ENCODE results near the gene TNIK. TPM values are rescaled to one million over a fixed set of nuclear protein-coding genes. Genes with fewer than 3 reads are reported as not detected.

Gene TNIK
- total and polyA plus RNA-seq, 2 of the 13 experiments (the other 11 are each of a cell fraction or from before 2014, with no cell fraction given), result 0.15 to 0.22 TPM

DNA sequence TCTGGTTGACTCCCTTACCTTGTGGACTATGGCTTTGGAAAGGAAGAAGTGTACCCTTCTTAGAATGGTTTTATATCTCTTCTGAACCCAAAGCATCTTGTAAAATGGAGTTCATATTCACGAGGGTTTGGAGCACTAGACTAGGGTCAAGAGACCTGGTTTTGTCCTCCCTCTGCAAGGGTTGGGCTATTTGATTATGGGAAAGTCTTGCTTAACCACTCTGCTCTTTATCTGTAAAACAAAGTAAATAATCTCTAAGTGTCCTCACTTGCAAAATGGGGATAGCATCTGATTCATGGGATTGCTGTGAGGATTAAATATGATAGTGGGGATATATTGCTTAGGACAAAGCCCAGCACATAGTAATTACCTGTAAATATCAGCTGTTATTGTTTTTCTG is 415.8 kb downstream of the TNIK start (continued):
- TF ChIP-seq, protein P1, sequence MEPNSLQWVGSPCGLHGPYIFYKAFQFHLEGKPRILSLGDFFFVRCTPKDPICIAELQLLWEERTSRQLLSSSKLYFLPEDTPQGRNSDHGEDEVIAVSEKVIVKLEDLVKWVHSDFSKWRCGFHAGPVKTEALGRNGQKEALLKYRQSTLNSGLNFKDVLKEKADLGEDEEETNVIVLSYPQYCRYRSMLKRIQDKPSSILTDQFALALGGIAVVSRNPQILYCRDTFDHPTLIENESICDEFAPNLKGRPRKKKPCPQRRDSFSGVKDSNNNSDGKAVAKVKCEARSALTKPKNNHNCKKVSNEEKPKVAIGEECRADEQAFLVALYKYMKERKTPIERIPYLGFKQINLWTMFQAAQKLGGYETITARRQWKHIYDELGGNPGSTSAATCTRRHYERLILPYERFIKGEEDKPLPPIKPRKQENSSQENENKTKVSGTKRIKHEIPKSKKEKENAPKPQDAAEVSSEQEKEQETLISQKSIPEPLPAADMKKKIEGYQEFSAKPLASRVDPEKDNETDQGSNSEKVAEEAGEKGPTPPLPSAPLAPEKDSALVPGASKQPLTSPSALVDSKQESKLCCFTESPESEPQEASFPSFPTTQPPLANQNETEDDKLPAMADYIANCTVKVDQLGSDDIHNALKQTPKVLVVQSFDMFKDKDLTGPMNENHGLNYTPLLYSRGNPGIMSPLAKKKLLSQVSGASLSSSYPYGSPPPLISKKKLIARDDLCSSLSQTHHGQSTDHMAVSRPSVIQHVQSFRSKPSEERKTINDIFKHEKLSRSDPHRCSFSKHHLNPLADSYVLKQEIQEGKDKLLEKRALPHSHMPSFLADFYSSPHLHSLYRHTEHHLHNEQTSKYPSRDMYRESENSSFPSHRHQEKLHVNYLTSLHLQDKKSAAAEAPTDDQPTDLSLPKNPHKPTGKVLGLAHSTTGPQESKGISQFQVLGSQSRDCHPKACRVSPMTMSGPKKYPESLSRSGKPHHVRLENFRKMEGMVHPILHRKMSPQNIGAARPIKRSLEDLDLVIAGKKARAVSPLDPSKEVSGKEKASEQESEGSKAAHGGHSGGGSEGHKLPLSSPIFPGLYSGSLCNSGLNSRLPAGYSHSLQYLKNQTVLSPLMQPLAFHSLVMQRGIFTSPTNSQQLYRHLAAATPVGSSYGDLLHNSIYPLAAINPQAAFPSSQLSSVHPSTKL (CRISPR knock-in tag; IDR thresholded peaks at IDR 0.05), result peak; percentile 52; the same call in 1 of the 2 replicates
- TF ChIP-seq, protein P2, sequence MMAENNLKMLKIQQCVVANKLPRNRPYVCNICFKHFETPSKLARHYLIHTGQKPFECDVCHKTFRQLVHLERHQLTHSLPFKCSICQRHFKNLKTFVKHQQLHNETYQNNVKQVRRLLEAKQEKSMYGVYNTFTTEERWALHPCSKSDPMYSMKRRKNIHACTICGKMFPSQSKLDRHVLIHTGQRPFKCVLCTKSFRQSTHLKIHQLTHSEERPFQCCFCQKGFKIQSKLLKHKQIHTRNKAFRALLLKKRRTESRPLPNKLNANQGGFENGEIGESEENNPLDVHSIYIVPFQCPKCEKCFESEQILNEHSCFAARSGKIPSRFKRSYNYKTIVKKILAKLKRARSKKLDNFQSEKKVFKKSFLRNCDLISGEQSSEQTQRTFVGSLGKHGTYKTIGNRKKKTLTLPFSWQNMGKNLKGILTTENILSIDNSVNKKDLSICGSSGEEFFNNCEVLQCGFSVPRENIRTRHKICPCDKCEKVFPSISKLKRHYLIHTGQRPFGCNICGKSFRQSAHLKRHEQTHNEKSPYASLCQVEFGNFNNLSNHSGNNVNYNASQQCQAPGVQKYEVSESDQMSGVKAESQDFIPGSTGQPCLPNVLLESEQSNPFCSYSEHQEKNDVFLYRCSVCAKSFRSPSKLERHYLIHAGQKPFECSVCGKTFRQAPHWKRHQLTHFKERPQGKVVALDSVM (CRISPR knock-in tag; IDR thresholded peaks at IDR 0.05), result no peak
- TF ChIP-seq EP300 (IDR thresholded peaks at IDR 0.05; ENCODE audit: low read depth in 2 of 2, low read length in 2 of 2), result peak in 1 of 2 experiments; percentile 67; a peak in 2 of 4 replicates
- TF ChIP-seq EP300 (CRISPR knock-in tag; IDR thresholded peaks at IDR 0.05; ENCODE audit: borderline replicate concordance), result no peak; the same call in 1 of the 2 replicates
- TF ChIP-seq TCF7 (IDR thresholded peaks at IDR 0.05; ENCODE audit: low read depth), result peak; percentile 43; the same call in 1 of the 2 replicates
- no peak for TF ChIP-seq NRL (CRISPR knock-in tag; IDR thresholded peaks at IDR 0.05; ENCODE audit: borderline replicate concordance)
- TF ChIP-seq GATAD2A (CRISPR knock-in tag; IDR thresholded peaks at IDR 0.05), result peak; percentile 71
- peak; percentile 65; the same call in 1 of the 2 replicates for TF ChIP-seq FOXA3 (CRISPR knock-in tag; IDR thresholded peaks at IDR 0.05)
- TF ChIP-seq, protein P3, sequence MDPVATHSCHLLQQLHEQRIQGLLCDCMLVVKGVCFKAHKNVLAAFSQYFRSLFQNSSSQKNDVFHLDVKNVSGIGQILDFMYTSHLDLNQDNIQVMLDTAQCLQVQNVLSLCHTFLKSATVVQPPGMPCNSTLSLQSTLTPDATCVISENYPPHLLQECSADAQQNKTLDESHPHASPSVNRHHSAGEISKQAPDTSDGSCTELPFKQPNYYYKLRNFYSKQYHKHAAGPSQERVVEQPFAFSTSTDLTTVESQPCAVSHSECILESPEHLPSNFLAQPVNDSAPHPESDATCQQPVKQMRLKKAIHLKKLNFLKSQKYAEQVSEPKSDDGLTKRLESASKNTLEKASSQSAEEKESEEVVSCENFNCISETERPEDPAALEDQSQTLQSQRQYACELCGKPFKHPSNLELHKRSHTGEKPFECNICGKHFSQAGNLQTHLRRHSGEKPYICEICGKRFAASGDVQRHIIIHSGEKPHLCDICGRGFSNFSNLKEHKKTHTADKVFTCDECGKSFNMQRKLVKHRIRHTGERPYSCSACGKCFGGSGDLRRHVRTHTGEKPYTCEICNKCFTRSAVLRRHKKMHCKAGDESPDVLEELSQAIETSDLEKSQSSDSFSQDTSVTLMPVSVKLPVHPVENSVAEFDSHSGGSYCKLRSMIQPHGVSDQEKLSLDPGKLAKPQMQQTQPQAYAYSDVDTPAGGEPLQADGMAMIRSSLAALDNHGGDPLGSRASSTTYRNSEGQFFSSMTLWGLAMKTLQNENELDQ (CRISPR knock-in tag; IDR thresholded peaks at IDR 0.05; ENCODE audit: borderline replicate concordance), result no peak
- no peak for TF ChIP-seq RCOR2 (CRISPR knock-in tag; IDR thresholded peaks at IDR 0.05)
- no peak for TF ChIP-seq KMT2B (CRISPR knock-in tag; IDR thresholded peaks at IDR 0.05)
- TF ChIP-seq FOSL2 (CRISPR knock-in tag; IDR thresholded peaks at IDR 0.05), result 0 out of 2 replicates have a peak, but pooled peaks have one; percentile 35
- TF ChIP-seq, protein P4, sequence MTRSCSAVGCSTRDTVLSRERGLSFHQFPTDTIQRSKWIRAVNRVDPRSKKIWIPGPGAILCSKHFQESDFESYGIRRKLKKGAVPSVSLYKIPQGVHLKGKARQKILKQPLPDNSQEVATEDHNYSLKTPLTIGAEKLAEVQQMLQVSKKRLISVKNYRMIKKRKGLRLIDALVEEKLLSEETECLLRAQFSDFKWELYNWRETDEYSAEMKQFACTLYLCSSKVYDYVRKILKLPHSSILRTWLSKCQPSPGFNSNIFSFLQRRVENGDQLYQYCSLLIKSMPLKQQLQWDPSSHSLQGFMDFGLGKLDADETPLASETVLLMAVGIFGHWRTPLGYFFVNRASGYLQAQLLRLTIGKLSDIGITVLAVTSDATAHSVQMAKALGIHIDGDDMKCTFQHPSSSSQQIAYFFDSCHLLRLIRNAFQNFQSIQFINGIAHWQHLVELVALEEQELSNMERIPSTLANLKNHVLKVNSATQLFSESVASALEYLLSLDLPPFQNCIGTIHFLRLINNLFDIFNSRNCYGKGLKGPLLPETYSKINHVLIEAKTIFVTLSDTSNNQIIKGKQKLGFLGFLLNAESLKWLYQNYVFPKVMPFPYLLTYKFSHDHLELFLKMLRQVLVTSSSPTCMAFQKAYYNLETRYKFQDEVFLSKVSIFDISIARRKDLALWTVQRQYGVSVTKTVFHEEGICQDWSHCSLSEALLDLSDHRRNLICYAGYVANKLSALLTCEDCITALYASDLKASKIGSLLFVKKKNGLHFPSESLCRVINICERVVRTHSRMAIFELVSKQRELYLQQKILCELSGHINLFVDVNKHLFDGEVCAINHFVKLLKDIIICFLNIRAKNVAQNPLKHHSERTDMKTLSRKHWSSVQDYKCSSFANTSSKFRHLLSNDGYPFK (CRISPR knock-in tag; IDR thresholded peaks at IDR 0.05; ENCODE audit: borderline replicate concordance), result no peak
- TF ChIP-seq MTA1 (CRISPR knock-in tag; IDR thresholded peaks at IDR 0.05; ENCODE audit: borderline replicate concordance), result no peak
- no peak for TF ChIP-seq ZNF83 (CRISPR knock-in tag; IDR thresholded peaks at IDR 0.05; ENCODE audit: borderline replicate concordance)
- TF ChIP-seq ATF7-NPFF (CRISPR knock-in tag; IDR thresholded peaks at IDR 0.05; ENCODE audit: low read depth), result no peak
- TF ChIP-seq MAFG (CRISPR knock-in tag; IDR thresholded peaks at IDR 0.05), result no peak

Measured in HepG2 (cell line).